Mesodermal cell (in vitro differentiated cells): Measurements from ENCODE around the gene SELENOW.
"Not testable (repeated sequence)": the region's sequence is repeated elsewhere in the genome, so short reads cannot be mapped to it uniquely, and the experiment has no call there.

Experiments used
- H3K27ac ChIP-seq: 2 replicates; pipeline ENCODE4 v1.7.0; 2013; ENCODE audit warnings: mild to moderate bottlenecking, low read depth, low read length, moderate library complexity; ENCODE audit not compliant: severe bottlenecking
- H3K36me3 ChIP-seq: 2 replicates; pipeline ENCODE4 v1.7.1; 2013; ENCODE audit warnings: mild to moderate bottlenecking, low read length, moderate library complexity; ENCODE audit not compliant: control insufficient read depth, insufficient read depth
- H3K4me1 ChIP-seq: one replicate; pipeline ENCODE4 v1.7.1; 2013; ENCODE audit warnings: mild to moderate bottlenecking, low read length; ENCODE audit not compliant: insufficient read depth, control insufficient read depth, poor library complexity, severe bottlenecking
- H3K4me3 ChIP-seq: 2 replicates; pipeline ENCODE4 v1.7.0; 2013; ENCODE audit warnings: low read length, control low read depth, mild to moderate bottlenecking; ENCODE audit not compliant: insufficient read depth, poor library complexity, severe bottlenecking; ENCODE audit errors: extremely low read depth
- H3K9me3 ChIP-seq: 2 replicates; pipeline ENCODE4 v1.7.1; 2013; ENCODE audit warnings: mild to moderate bottlenecking, low read length, moderate library complexity; ENCODE audit not compliant: control insufficient read depth
- WGBS, 2 experiments: methylation state at CpG; one replicate each; pipeline ENCODE4 v1.1.5; 2013; ENCODE audit warnings: missing lambda C conversion rate in 2 of 2; ENCODE audit not compliant: insufficient coverage in 2 of 2; 5-methylcytosine and 5-hydroxymethylcytosine counted together

SELENOW gene

GRCh38 chr19:47745010-47745901 is 33.2 kb upstream of the SELENOW start, which contains the start of gene NOP53:
TSS of gene NOP53 (plus strand) at chr19:47745546. CDS start at chr19:47745560, 14 bp downstream.
- Histone ChIP-seq H3K4me3 (peak within 1 kb of the TSS; percentile 74), H3K9me3 (no peaks in the 10 kb centered on the region), H3K36me3 (peaks cover 48% of the 10 kb centered on the region), H3K4me1 (peaks cover 9% of the 10 kb centered on the region), H3K27ac (peak within 1 kb of the TSS; percentile 86)
- 1 to 3% methylated on average over 24 to 45 of the region's 53 CpGs for WGBS, 2 experiments

GRCh38 chr19:47746129-47746528 is 32.4 kb upstream of the SELENOW start:
- not testable (repeated sequence) for H3K4me1 ChIP-seq, H3K9me3 ChIP-seq, H3K27ac ChIP-seq
- H3K4me3 ChIP-seq = peak overlapping the region; percentile 74
- peaks cover 50% of the 10 kb centered on the region for H3K36me3 ChIP-seq
- 76 to 82% methylated on average over 13 of the region's 17 CpGs for WGBS, 2 experiments

GRCh38 chr19:47749326-47749725 is 29.2 kb upstream of the SELENOW start:
- Histone ChIP-seq H3K36me3 (peaks cover 72% of the 10 kb centered on the region), H3K4me3 (no peak overlapping the region)
- 96 to 100% methylated on average over 3 of the region's 3 CpGs for WGBS, 2 experiments

GRCh38 chr19:47750752-47751151 is 27.8 kb upstream of the SELENOW start:
- peaks cover 6% of the 10 kb centered on the region for H3K4me1 ChIP-seq
- no peak overlapping the region for H3K4me3 ChIP-seq
- H3K27ac ChIP-seq = no peak overlapping the region
- peaks cover 85% of the 10 kb centered on the region for H3K36me3 ChIP-seq
- 97% methylated on average over 14 to 17 of the region's 18 CpGs for WGBS, 2 experiments
- H3K9me3 ChIP-seq = no peaks in the 10 kb centered on the region

More at GRCh38 chr19:47749326-47749725, 29.2 kb upstream of the SELENOW start:
- no peak overlapping the region for H3K27ac ChIP-seq
- H3K9me3 ChIP-seq = no peaks in the 10 kb centered on the region
- peaks cover 6% of the 10 kb centered on the region for H3K4me1 ChIP-seq

- H3K36me3 ChIP-seq = peaks cover 93% of the 10 kb centered on the region
- H3K9me3 ChIP-seq = no peaks in the 10 kb centered on the region
- H3K4me1 ChIP-seq = no peaks in the 10 kb centered on the region
- WGBS, 2 experiments = 91 to 93% methylated on average over 18 to 26 of the region's 27 CpGs
- no peak overlapping the region for H3K4me3 ChIP-seq
- no peak overlapping the region for H3K27ac ChIP-seq
Observed at GRCh38 chr19:47752440-47753211, 25.9 kb upstream of the SELENOW start.

- 96% methylated on average over 26 to 30 of the region's 37 CpGs for WGBS, 2 experiments
- no peaks in the 10 kb centered on the region for H3K9me3 ChIP-seq
- no peak overlapping the region for H3K27ac ChIP-seq
- peaks cover 95% of the 10 kb centered on the region for H3K36me3 ChIP-seq
- no peaks in the 10 kb centered on the region for H3K4me1 ChIP-seq
- H3K4me3 ChIP-seq = no peak overlapping the region
Observed at GRCh38 chr19:47754206-47755064, 24.1 kb upstream of the SELENOW start.

GRCh38 chr19:47755065-47755761 is 23.3 kb upstream of the SELENOW start:
- Histone ChIP-seq H3K27ac (no peak overlapping the region), H3K4me1 (no peaks in the 10 kb centered on the region), H3K36me3 (peaks cover 87% of the 10 kb centered on the region), H3K4me3 (no peak overlapping the region), H3K9me3 (no peaks in the 10 kb centered on the region)
- 92 to 94% methylated on average over 21 to 27 of the region's 36 CpGs for WGBS, 2 experiments

- WGBS, 2 experiments = 97 to 98% methylated on average over 27 of the region's 28 CpGs
- no peaks in the 10 kb centered on the region for H3K4me1 ChIP-seq
- peaks cover 79% of the 10 kb centered on the region for H3K36me3 ChIP-seq
- H3K27ac ChIP-seq = no peak overlapping the region
- no peaks in the 10 kb centered on the region for H3K9me3 ChIP-seq
- no peak overlapping the region for H3K4me3 ChIP-seq
Observed at GRCh38 chr19:47755762-47756626, 22.5 kb upstream of the SELENOW start.

GRCh38 chr19:47756627-47756929 is 21.9 kb upstream of the SELENOW start:
- H3K9me3 ChIP-seq = no peaks in the 10 kb centered on the region
- H3K27ac ChIP-seq = no peak overlapping the region
- H3K4me1 ChIP-seq = no peaks in the 10 kb centered on the region
- H3K4me3 ChIP-seq = no peak overlapping the region
- 97 to 99% methylated on average over 11 to 12 of the region's 12 CpGs for WGBS, 2 experiments
- H3K36me3 ChIP-seq = peaks cover 73% of the 10 kb centered on the region
